Neuron (in vitro differentiated cells): ENCODE measurements around the gene FAM241A.
"Not testable (repeated sequence)": the region's sequence is repeated elsewhere in the genome, so short reads cannot be mapped to it uniquely, and the experiment has no call there.

ENCODE experiments used
- H2AFZ ChIP-seq: one replicate; pipeline ENCODE4 v1.6.1; 2013; ENCODE audit warnings: low read depth, mild to moderate bottlenecking, inconsistent platforms, low read length, moderate library complexity
- H3K27me3 ChIP-seq: one replicate; pipeline ENCODE4 v1.6.1; 2013; ENCODE audit warnings: low read length; ENCODE audit not compliant: insufficient read depth
- H3K36me3 ChIP-seq: one replicate; pipeline ENCODE4 v1.6.1; 2013; ENCODE audit warnings: low read length; ENCODE audit not compliant: insufficient read depth
- H3K4me1 ChIP-seq: one replicate; pipeline ENCODE4 v1.6.1; 2013; ENCODE audit warnings: low read length; ENCODE audit not compliant: insufficient read depth
- H3K4me3 ChIP-seq: 2 replicates; pipeline ENCODE4 v1.5.1; 2013; ENCODE audit warnings: mild to moderate bottlenecking, low read length, moderate library complexity
- H3K9me3 ChIP-seq: one replicate; pipeline ENCODE4 v1.6.1; 2013; ENCODE audit warnings: low read length

The FAM241A gene

GRCh38 chr4:112143781-112144180 lies 1.5 kb upstream of the FAM241A start:
- H3K4me3 ChIP-seq, result no peak overlapping the region
- no peaks in the 10 kb centered on the region for H3K9me3 ChIP-seq

GRCh38 chr4:112144546-112145325 lies 518 bp upstream of the FAM241A start:
- Histone ChIP-seq H3K4me3 (peak overlapping the region; percentile 25), H3K9me3 (no peaks in the 10 kb centered on the region), H3K36me3 (no peaks in the 10 kb centered on the region), H3K27me3 (peaks cover 41% of the 10 kb centered on the region), H3K4me1 (peaks cover 4% of the 10 kb centered on the region), H2AFZ (peak overlapping the region; percentile 97)

More at GRCh38 chr4:112143781-112144180, 1.5 kb upstream of the FAM241A start:
- H3K27me3 ChIP-seq, result peaks cover 38% of the 10 kb centered on the region
- H2AFZ ChIP-seq, result no peak overlapping the region
- H3K36me3 ChIP-seq, result no peaks in the 10 kb centered on the region
- H3K4me1 ChIP-seq, result peaks cover 4% of the 10 kb centered on the region

GRCh38 chr4:112145790-112146501 lies 692 bp downstream of the FAM241A start:
- Histone ChIP-seq H3K36me3 (no peaks in the 10 kb centered on the region), H3K9me3 (no peaks in the 10 kb centered on the region), H2AFZ (peak overlapping the region; percentile 97), H3K27me3 (peaks cover 43% of the 10 kb centered on the region), H3K4me1 (peaks cover 4% of the 10 kb centered on the region), H3K4me3 (peak overlapping the region; percentile 56)

GRCh38 chr4:112146502-112146813 lies 1.2 kb downstream of the FAM241A start:
- H3K9me3 ChIP-seq, result no peaks in the 10 kb centered on the region
- peaks cover 43% of the 10 kb centered on the region for H3K27me3 ChIP-seq
- no peak overlapping the region for H3K4me3 ChIP-seq
- H3K4me1 ChIP-seq, result peaks cover 4% of the 10 kb centered on the region
- H2AFZ ChIP-seq, result no peak overlapping the region
- H3K36me3 ChIP-seq, result no peaks in the 10 kb centered on the region

- Histone ChIP-seq H3K9me3 (no peaks in the 10 kb centered on the region), H3K4me3 (no peak overlapping the region), H3K27me3 (peaks cover 41% of the 10 kb centered on the region), H3K36me3 (no peaks in the 10 kb centered on the region), H2AFZ (no peak overlapping the region), H3K4me1 (peaks cover 4% of the 10 kb centered on the region)
Measured at GRCh38 chr4:112147697-112148096, 2.4 kb downstream of the FAM241A start.

GRCh38 chr4:112150920-112151319 lies 5.7 kb downstream of the FAM241A start:
- Histone ChIP-seq H3K4me1 (peaks cover 3% of the 10 kb centered on the region), H2AFZ (no peak overlapping the region), H3K36me3 (no peaks in the 10 kb centered on the region), H3K9me3 (no peaks in the 10 kb centered on the region), H3K4me3 (no peak overlapping the region), H3K27me3 (peaks cover 34% of the 10 kb centered on the region)

GRCh38 chr4:112152521-112152920 lies 7.3 kb downstream of the FAM241A start:
- no peak overlapping the region for H3K4me3 ChIP-seq
- H3K27me3 ChIP-seq, result peaks cover 20% of the 10 kb centered on the region
- no peaks in the 10 kb centered on the region for H3K4me1 ChIP-seq
- H2AFZ ChIP-seq, result no peak overlapping the region
- H3K9me3 ChIP-seq, result no peaks in the 10 kb centered on the region
- H3K36me3 ChIP-seq, result no peaks in the 10 kb centered on the region

GRCh38 chr4:112153211-112153791 lies 8.0 kb downstream of the FAM241A start:
- H3K27me3 ChIP-seq, result peaks cover 14% of the 10 kb centered on the region
- H2AFZ ChIP-seq, result no peak overlapping the region
- no peaks in the 10 kb centered on the region for H3K36me3 ChIP-seq
- H3K9me3 ChIP-seq, result no peaks in the 10 kb centered on the region
- no peak overlapping the region for H3K4me3 ChIP-seq
- no peaks in the 10 kb centered on the region for H3K4me1 ChIP-seq

GRCh38 chr4:112156112-112156511 lies 10.9 kb downstream of the FAM241A start:
- no peaks in the 10 kb centered on the region for H3K9me3 ChIP-seq

GRCh38 chr4:112156553-112156952 lies 11.3 kb downstream of the FAM241A start:
- Histone ChIP-seq H3K4me3 (no peak overlapping the region), H3K9me3 (no peaks in the 10 kb centered on the region), H3K36me3 (no peaks in the 10 kb centered on the region), H3K4me1 (no peaks in the 10 kb centered on the region), H3K27me3 (peaks cover 4% of the 10 kb centered on the region), H2AFZ (no peak overlapping the region)

More at GRCh38 chr4:112156112-112156511, 10.9 kb downstream of the FAM241A start:
- H3K4me1 ChIP-seq, result no peaks in the 10 kb centered on the region
- H2AFZ ChIP-seq, result no peak overlapping the region
- no peaks in the 10 kb centered on the region for H3K36me3 ChIP-seq
- H3K27me3 ChIP-seq, result peaks cover 4% of the 10 kb centered on the region
- H3K4me3 ChIP-seq, result no peak overlapping the region

GRCh38 chr4:112163706-112164105 lies 18.5 kb downstream of the FAM241A start:
- H3K4me1 ChIP-seq, H3K27me3 ChIP-seq, H3K4me3 ChIP-seq: not testable (repeated sequence)

GRCh38 chr4:112167794-112168193 lies 22.5 kb downstream of the FAM241A start:
- Histone ChIP-seq H3K36me3 (no peaks in the 10 kb centered on the region), H2AFZ (no peak overlapping the region), H3K27me3 (no peaks in the 10 kb centered on the region), H3K9me3 (no peaks in the 10 kb centered on the region), H3K4me3 (no peak overlapping the region), H3K4me1 (no peaks in the 10 kb centered on the region)

More at GRCh38 chr4:112163706-112164105, 18.5 kb downstream of the FAM241A start:
- not testable (repeated sequence) for H3K36me3 ChIP-seq, H3K9me3 ChIP-seq, H2AFZ ChIP-seq

- no peaks in the 10 kb centered on the region for H3K4me1 ChIP-seq
- H3K36me3 ChIP-seq, result no peaks in the 10 kb centered on the region
- no peak overlapping the region for H3K4me3 ChIP-seq
- H3K9me3 ChIP-seq, result no peaks in the 10 kb centered on the region
- no peaks in the 10 kb centered on the region for H3K27me3 ChIP-seq
- no peak overlapping the region for H2AFZ ChIP-seq
Measured at GRCh38 chr4:112168719-112169500, 23.7 kb downstream of the FAM241A start.
